ENCODE data around the gene TRIM41. TPM values are rescaled to one million over a fixed set of nuclear protein-coding genes. Genes with fewer than 3 reads are reported as not detected.

TRIM41 gene
- total RNA-seq, 1 donor from 2014 or later, result 26.9 TPM

GRCh38 chr5:181187500-181188213, 35.4 kb upstream of the TRIM41 start:
- Histone ChIP-seq H3K4me1 (peaks cover 4% of the 10 kb centered on the region), H3K4me3 (peak overlapping the region; percentile 76), H3K27ac (peak overlapping the region; percentile 84), H3K27me3 (no peaks in the 10 kb centered on the region), H3K36me3 (no peaks in the 10 kb centered on the region), H3K9me3 (no peaks in the 10 kb centered on the region)
- intact Hi-C loops (cut with DNase I), result no loop called here
- peak; percentile 21 for TF ChIP-seq CTCF (IDR thresholded peaks at IDR 0.05)
- peak; percentile 86 for DNase-seq
- ATAC-seq, result peak; percentile 5

GRCh38 chr5:181188700-181189362, 34.2 kb upstream of the TRIM41 start:
- ATAC-seq (peak; percentile 1), DNase-seq (peak; percentile 76)
- intact Hi-C loops (cut with DNase I), result no loop called here
- Histone ChIP-seq H3K4me3 (peak overlapping the region; percentile 76), H3K27ac (peak overlapping the region; percentile 84), H3K9me3 (no peaks in the 10 kb centered on the region), H3K4me1 (peaks cover 4% of the 10 kb centered on the region), H3K36me3 (no peaks in the 10 kb centered on the region), H3K27me3 (no peaks in the 10 kb centered on the region)
- no peak for TF ChIP-seq CTCF (IDR thresholded peaks at IDR 0.05)

GRCh38 chr5:181189363-181189961, 33.6 kb upstream of the TRIM41 start:
- Histone ChIP-seq H3K27me3 (no peaks in the 10 kb centered on the region), H3K4me1 (peaks cover 4% of the 10 kb centered on the region), H3K36me3 (no peaks in the 10 kb centered on the region), H3K9me3 (no peaks in the 10 kb centered on the region), H3K27ac (peak overlapping the region; percentile 84), H3K4me3 (peak overlapping the region; percentile 76)
- DNase-seq (peak; percentile 73), ATAC-seq (no peak)
- intact Hi-C loops (cut with DNase I), result no loop called here
- no peak for TF ChIP-seq CTCF (IDR thresholded peaks at IDR 0.05)

- H3K4me1 ChIP-seq, result peaks cover 4% of the 10 kb centered on the region
- ATAC-seq (no peak), DNase-seq (peak; percentile 71)
- H3K27me3 ChIP-seq, result no peaks in the 10 kb centered on the region
- no peaks in the 10 kb centered on the region for H3K36me3 ChIP-seq
- no peak for TF ChIP-seq CTCF (IDR thresholded peaks at IDR 0.05)
- peak overlapping the region; percentile 84 for H3K27ac ChIP-seq
- no peaks in the 10 kb centered on the region for H3K9me3 ChIP-seq
- H3K4me3 ChIP-seq, result peak overlapping the region; percentile 76
- intact Hi-C loops (cut with DNase I), result no loop called here
These were observed 32.9 kb upstream of the TRIM41 start for GRCh38 chr5:181189962-181190710.

GRCh38 chr5:181190711-181191525, 32.2 kb upstream of the TRIM41 start:
- peaks cover 4% of the 10 kb centered on the region for H3K4me1 ChIP-seq
- peak overlapping the region; percentile 84 for H3K27ac ChIP-seq
- H3K9me3 ChIP-seq, result no peaks in the 10 kb centered on the region
- TF ChIP-seq CTCF (IDR thresholded peaks at IDR 0.05), result peak; percentile 26
- intact Hi-C loops (cut with DNase I), result no loop called here
- no peaks in the 10 kb centered on the region for H3K27me3 ChIP-seq
- DNase-seq (no peak), ATAC-seq (peak; percentile 9)
- H3K36me3 ChIP-seq, result no peaks in the 10 kb centered on the region
- peak overlapping the region; percentile 76 for H3K4me3 ChIP-seq
